Measurements from ENCODE around the gene AQP7.

DNA sequence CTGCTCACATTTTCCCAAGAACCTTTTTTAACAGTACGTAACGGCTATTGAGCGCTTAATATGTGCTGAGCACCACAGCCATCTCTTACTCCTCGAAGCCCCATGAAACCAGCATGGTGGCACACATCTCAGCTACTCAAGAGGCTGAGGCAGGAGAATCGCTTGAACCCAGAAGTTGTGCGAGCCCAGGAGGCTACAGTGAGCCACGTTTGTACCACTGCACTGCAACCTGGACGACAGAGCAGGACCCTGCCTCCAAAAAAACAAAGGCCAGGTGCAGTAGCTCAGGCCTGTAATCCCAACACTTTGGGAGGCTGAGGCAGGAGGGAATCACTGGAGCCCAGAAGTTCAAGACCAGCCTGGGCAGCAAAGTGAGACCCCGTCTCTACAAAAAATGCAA is 28.2 kb downstream of the AQP7 start:
- TF ChIP-seq, protein P1, sequence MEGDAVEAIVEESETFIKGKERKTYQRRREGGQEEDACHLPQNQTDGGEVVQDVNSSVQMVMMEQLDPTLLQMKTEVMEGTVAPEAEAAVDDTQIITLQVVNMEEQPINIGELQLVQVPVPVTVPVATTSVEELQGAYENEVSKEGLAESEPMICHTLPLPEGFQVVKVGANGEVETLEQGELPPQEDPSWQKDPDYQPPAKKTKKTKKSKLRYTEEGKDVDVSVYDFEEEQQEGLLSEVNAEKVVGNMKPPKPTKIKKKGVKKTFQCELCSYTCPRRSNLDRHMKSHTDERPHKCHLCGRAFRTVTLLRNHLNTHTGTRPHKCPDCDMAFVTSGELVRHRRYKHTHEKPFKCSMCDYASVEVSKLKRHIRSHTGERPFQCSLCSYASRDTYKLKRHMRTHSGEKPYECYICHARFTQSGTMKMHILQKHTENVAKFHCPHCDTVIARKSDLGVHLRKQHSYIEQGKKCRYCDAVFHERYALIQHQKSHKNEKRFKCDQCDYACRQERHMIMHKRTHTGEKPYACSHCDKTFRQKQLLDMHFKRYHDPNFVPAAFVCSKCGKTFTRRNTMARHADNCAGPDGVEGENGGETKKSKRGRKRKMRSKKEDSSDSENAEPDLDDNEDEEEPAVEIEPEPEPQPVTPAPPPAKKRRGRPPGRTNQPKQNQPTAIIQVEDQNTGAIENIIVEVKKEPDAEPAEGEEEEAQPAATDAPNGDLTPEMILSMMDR (IDR thresholded peaks at IDR 0.05), result no peak
- no peak for TF ChIP-seq EZH2 (IDR thresholded peaks at IDR 0.05; ENCODE audit: borderline replicate concordance, insufficient read depth, low read depth, low read length, poor library complexity, severe bottlenecking)

Measured in B cell (primary cell).